HEK293T (cell line): ENCODE results near the gene VPS26B.

Experiments used
- BHLHE40 ChIP-seq: fragments of 450-650 bp; IDR thresholded peaks from 2 replicates; pipeline ENCODE4 v1.6.1; 2016; ENCODE audit warnings: mild to moderate bottlenecking, moderate library complexity, borderline replicate concordance
- CTBP1 ChIP-seq: fragments of 450-650 bp; IDR thresholded peaks from 2 replicates; pipeline ENCODE4 v1.6.1; 2016; ENCODE audit warnings: borderline replicate concordance
- FOXA1 ChIP-seq: fragments of 450-650 bp; IDR thresholded peaks from 2 replicates; pipeline ENCODE4 v1.6.1; 2016; ENCODE audit warnings: mild to moderate bottlenecking
- FOXK2 ChIP-seq: fragments of 450-650 bp; IDR thresholded peaks from 2 replicates; pipeline ENCODE4 v1.6.1; 2016; ENCODE audit warnings: mild to moderate bottlenecking
- FOXM1 ChIP-seq: fragments of 450-650 bp; IDR thresholded peaks from 2 replicates; pipeline ENCODE4 v1.6.1; 2017; ENCODE audit warnings: mild to moderate bottlenecking, borderline replicate concordance
- L3MBTL2 ChIP-seq: fragments of 450-650 bp; conservative IDR thresholded peaks from 2 replicates; pipeline ENCODE4 v1.6.1; 2016; ENCODE audit warnings: mild to moderate bottlenecking
- LEF1 ChIP-seq: fragments of 450-650 bp; IDR thresholded peaks from 2 replicates; pipeline ENCODE4 v1.6.1; 2017; ENCODE audit warnings: mild to moderate bottlenecking, borderline replicate concordance
- NFRKB ChIP-seq: fragments of 450-650 bp; IDR thresholded peaks from 2 replicates; pipeline ENCODE4 v1.6.1; 2016; ENCODE audit warnings: mild to moderate bottlenecking, moderate library complexity
- PKNOX1 ChIP-seq: fragments of 450-650 bp; IDR thresholded peaks from 2 replicates; pipeline ENCODE4 v1.6.1; 2016
- SP1 ChIP-seq: fragments of 450-650 bp; IDR thresholded peaks from 2 replicates; pipeline ENCODE4 v1.6.1; 2017
- SUZ12 ChIP-seq: fragments of 450-650 bp; IDR thresholded peaks from 2 replicates; pipeline ENCODE4 v1.6.1; 2016; ENCODE audit warnings: mild to moderate bottlenecking
- TARDBP ChIP-seq: fragments of 450-650 bp; IDR thresholded peaks from 2 replicates; pipeline ENCODE4 v1.6.1; 2016
- ZNF384 ChIP-seq: fragments of 450-650 bp; IDR thresholded peaks from 2 replicates; pipeline ENCODE4 v1.6.1; 2016

GRCh38 chr11:134292661-134293060 lies 68.2 kb downstream of the VPS26B start:
- no peak for TF ChIP-seq CTBP1
- TF ChIP-seq TARDBP = no peak
- no peak for TF ChIP-seq BHLHE40
- no peak for TF ChIP-seq FOXM1
- no peak for TF ChIP-seq FOXK2
- TF ChIP-seq SUZ12 = no peak
- no peak for TF ChIP-seq LEF1
- no peak for TF ChIP-seq ZNF384
- no peak for TF ChIP-seq L3MBTL2
- no peak for TF ChIP-seq FOXA1
- TF ChIP-seq SP1 = no peak
- TF ChIP-seq PKNOX1 = no peak
- TF ChIP-seq NFRKB = no peak
